Esophagus (tissue), 2 donors: ENCODE data around the gene KRT32. TPM values are rescaled to one million over a fixed set of nuclear protein-coding genes. Genes with fewer than 3 reads are reported as not detected.

ENCODE experiments used
- H3K27ac ChIP-seq, 2 donors: one replicate each; pipeline ENCODE4 v1.5.1; 2013; ENCODE audit warnings: low read depth in 2 of 2, mild to moderate bottlenecking in 2 of 2, inconsistent platforms in 1 of 2, low read length in 1 of 2, moderate library complexity in 1 of 2
- H3K27me3 ChIP-seq, 2 donors: one replicate each; pipeline ENCODE4 v1.6.1; 2013; ENCODE audit warnings: low read length in 2 of 2, control low read depth in 1 of 2, mild to moderate bottlenecking in 1 of 2; ENCODE audit not compliant: insufficient read depth in 2 of 2, control insufficient read depth in 1 of 2
- H3K36me3 ChIP-seq, 2 donors: one replicate each; pipeline ENCODE4 v1.6.1; 2013; ENCODE audit warnings: low read length in 1 of 2; ENCODE audit not compliant: control insufficient read depth in 2 of 2, insufficient read depth in 2 of 2
- H3K4me1 ChIP-seq, 2 donors: one replicate each; pipeline ENCODE4 v1.6.1; 2013; ENCODE audit warnings: low read length in 1 of 2; ENCODE audit not compliant: control insufficient read depth in 2 of 2, insufficient read depth in 2 of 2
- H3K4me3 ChIP-seq, 2 donors: one replicate each; pipeline ENCODE4 v1.5.1; 2013; ENCODE audit warnings: low read length in 2 of 2, mild to moderate bottlenecking in 2 of 2, low read depth in 1 of 2, moderate library complexity in 1 of 2
- H3K9me3 ChIP-seq, 2 donors: one replicate each; pipeline ENCODE4 v1.6.1; 2013; ENCODE audit warnings: mild to moderate bottlenecking in 2 of 2, low read depth in 1 of 2, low read length in 1 of 2, moderate library complexity in 1 of 2; ENCODE audit not compliant: control insufficient read depth in 2 of 2, insufficient read depth in 1 of 2
- WGBS, 2 donors: extraction: QIAGEN DNeasy Blood & Tissue Kit; methylation state at CpG; one replicate each; pipeline ENCODE4 v1.1.7; 2013; 5-methylcytosine and 5-hydroxymethylcytosine counted together
- polyA plus RNA-seq, 2 donors: library from polyadenylated mRNA; stranded (reverse); fragments of 200-250 nt; gene quantifications; one replicate each; pipeline ENCODE4 v1.2.3, GENCODE V29; 2013
- donor health status: healthy with polysubstance abuse.
- donor health status: Bipolar disorder and iron deficiency.

KRT32 gene
- polyA plus RNA-seq, 2 donors: 1.9 to 8.5 TPM

GRCh38 chr17:41483991-41484826 lies 17.0 kb upstream of the KRT32 start:
- H3K4me1 ChIP-seq: no peaks in the 10 kb centered on the region
- WGBS, 2 donors: 72% methylated on average over 7 of the region's 7 CpGs

GRCh38 chr17:41483531-41483930 lies 16.3 kb upstream of the KRT32 start:
- no peaks in the 10 kb centered on the region for H3K9me3 ChIP-seq
- no peaks in the 10 kb centered on the region for H3K27me3 ChIP-seq
- no peaks in the 10 kb centered on the region for H3K4me1 ChIP-seq
- no peak overlapping the region for H3K27ac ChIP-seq
- no peak overlapping the region for H3K4me3 ChIP-seq
- no peaks in the 10 kb centered on the region for H3K36me3 ChIP-seq
- WGBS, 2 donors: 69 to 86% methylated on average over 9 of the region's 9 CpGs

More at GRCh38 chr17:41483991-41484826, 17.0 kb upstream of the KRT32 start:
- no peak overlapping the region for H3K27ac ChIP-seq
- H3K4me3 ChIP-seq: no peak overlapping the region
- H3K27me3 ChIP-seq: no peaks in the 10 kb centered on the region
- H3K36me3 ChIP-seq: no peaks in the 10 kb centered on the region
- no peaks in the 10 kb centered on the region for H3K9me3 ChIP-seq

- Histone ChIP-seq H3K27ac (no peak within 1 kb of the TSS), H3K27me3 (no peaks in the 10 kb centered on the region), H3K9me3 (no peaks in the 10 kb centered on the region), H3K36me3 (no peaks in the 10 kb centered on the region), H3K4me3 (no peak within 1 kb of the TSS), H3K4me1 (no peaks in the 10 kb centered on the region)
- WGBS, 2 donors: 93 to 98% methylated on average over 2 of the region's 2 CpGs
These were observed 13.8 kb upstream of the KRT32 start, which contains the start of gene KRT35 for GRCh38 chr17:41481036-41481435. KRT35 (minus strand) TSS chr17:41481151; CDS start chr17:41481097, 54 bp downstream.

GRCh38 chr17:41480581-41480980 lies 13.4 kb upstream of the KRT32 start:
- Histone ChIP-seq H3K4me3 (no peak overlapping the region), H3K4me1 (no peaks in the 10 kb centered on the region), H3K27ac (no peak overlapping the region), H3K36me3 (no peaks in the 10 kb centered on the region), H3K9me3 (no peaks in the 10 kb centered on the region), H3K27me3 (no peaks in the 10 kb centered on the region)
- 95 to 96% methylated on average over 10 of the region's 10 CpGs for WGBS, 2 donors

- no peaks in the 10 kb centered on the region for H3K4me1 ChIP-seq
- H3K36me3 ChIP-seq: no peaks in the 10 kb centered on the region
- H3K4me3 ChIP-seq: no peak overlapping the region
- no peaks in the 10 kb centered on the region for H3K27me3 ChIP-seq
- no peaks in the 10 kb centered on the region for H3K9me3 ChIP-seq
- H3K27ac ChIP-seq: no peak overlapping the region
- WGBS, 2 donors: 57 to 63% methylated on average over 2 of the region's 2 CpGs
These were observed 12.9 kb upstream of the KRT32 start for GRCh38 chr17:41480136-41480535.

- H3K27ac ChIP-seq: no peak overlapping the region
- no peaks in the 10 kb centered on the region for H3K4me1 ChIP-seq
- 78 to 85% methylated on average over 7 to 8 of the region's 8 CpGs for WGBS, 2 donors
- no peaks in the 10 kb centered on the region for H3K9me3 ChIP-seq
- no peaks in the 10 kb centered on the region for H3K36me3 ChIP-seq
- H3K27me3 ChIP-seq: no peaks in the 10 kb centered on the region
- no peak overlapping the region for H3K4me3 ChIP-seq
These were observed 11.1 kb upstream of the KRT32 start for GRCh38 chr17:41478237-41478636.

- WGBS, 2 donors: 84 to 90% methylated on average over 22 of the region's 22 CpGs
- H3K36me3 ChIP-seq: no peaks in the 10 kb centered on the region
- no peak overlapping the region for H3K4me3 ChIP-seq
- H3K4me1 ChIP-seq: no peaks in the 10 kb centered on the region
- H3K27ac ChIP-seq: no peak overlapping the region
- H3K27me3 ChIP-seq: no peaks in the 10 kb centered on the region
- H3K9me3 ChIP-seq: no peaks in the 10 kb centered on the region
These were observed 10.0 kb upstream of the KRT32 start for GRCh38 chr17:41476866-41477815.

- H3K27ac ChIP-seq: no peak overlapping the region
- H3K36me3 ChIP-seq: no peaks in the 10 kb centered on the region
- H3K4me3 ChIP-seq: no peak overlapping the region
- 80 to 87% methylated on average over 4 of the region's 4 CpGs for WGBS, 2 donors
- H3K9me3 ChIP-seq: no peaks in the 10 kb centered on the region
- no peaks in the 10 kb centered on the region for H3K27me3 ChIP-seq
- no peaks in the 10 kb centered on the region for H3K4me1 ChIP-seq
These were observed 8.2 kb upstream of the KRT32 start for GRCh38 chr17:41475421-41475820.

- Histone ChIP-seq H3K36me3 (no peaks in the 10 kb centered on the region), H3K27me3 (no peaks in the 10 kb centered on the region), H3K9me3 (no peaks in the 10 kb centered on the region), H3K4me3 (no peak overlapping the region), H3K4me1 (no peaks in the 10 kb centered on the region), H3K27ac (no peak overlapping the region)
- WGBS, 2 donors: 62 to 76% methylated on average over 8 of the region's 8 CpGs
These were observed 7.7 kb upstream of the KRT32 start for GRCh38 chr17:41474863-41475262.
